H1 (cell line): Measurements from ENCODE around the gene MRPL52.

ENCODE experiments used
- CHD7 ChIP-seq: fragments of 300-600 bp; sonication (generic); IDR thresholded peaks from 2 replicates; pipeline ENCODE4 v1.7.1; 2012; ENCODE audit warnings: low read length, moderate library complexity, mild to moderate bottlenecking, inconsistent platforms; ENCODE audit not compliant: insufficient replicate concordance
- POLR2A ChIP-seq, 2 experiments: IDR thresholded peaks; 1 replicate in 1 of 2; 2 replicates in 1 of 2; pipeline ENCODE4 v1.6.1; 2011; ENCODE audit warnings: low read depth in 2 of 2, low read length in 2 of 2, mild to moderate bottlenecking in 2 of 2; ENCODE audit errors: control extremely low read depth in 1 of 2
- TF ChIP-seq, protein P1 (sequence below), 3 experiments: IDR thresholded peaks; 1 replicate in 2 of 3; 2 replicates in 1 of 3; pipeline versions ENCODE4 v1.5.1 to v1.6.1; 2011; ENCODE audit warnings: low read length in 3 of 3, mild to moderate bottlenecking in 3 of 3, inconsistent platforms in 2 of 3, low read depth in 1 of 3, moderate library complexity in 1 of 3; ENCODE audit not compliant: insufficient read depth in 1 of 3; ENCODE audit errors: control extremely low read depth in 1 of 3

DNA sequence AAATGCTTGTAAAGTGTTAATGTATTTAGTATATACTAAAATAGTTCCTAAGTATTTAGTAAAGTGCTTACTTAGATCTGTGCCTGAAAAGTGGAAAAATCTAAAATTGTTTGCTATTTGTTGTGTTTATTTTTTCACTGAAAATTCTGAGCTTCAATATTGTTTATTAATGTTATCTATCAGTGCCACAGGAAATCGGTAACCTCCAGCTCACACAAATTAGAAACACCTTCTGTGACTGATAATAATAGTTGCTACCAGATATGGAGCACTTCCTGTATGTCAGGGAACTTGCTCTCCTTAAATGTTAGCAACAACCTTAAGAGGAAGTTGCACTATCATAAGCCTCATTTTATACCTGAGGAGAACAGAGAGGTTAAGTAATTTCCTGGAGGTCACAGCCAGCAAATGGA lies 41.1 kb downstream of the MRPL52 start:
- TF ChIP-seq POLR2A (IDR thresholded peaks at IDR 0.05; ENCODE audit: control extremely low read depth in 1 of 2, low read depth in 2 of 2, low read length in 2 of 2) (no peak), CHD7 (no peak)
- TF ChIP-seq, protein P1, sequence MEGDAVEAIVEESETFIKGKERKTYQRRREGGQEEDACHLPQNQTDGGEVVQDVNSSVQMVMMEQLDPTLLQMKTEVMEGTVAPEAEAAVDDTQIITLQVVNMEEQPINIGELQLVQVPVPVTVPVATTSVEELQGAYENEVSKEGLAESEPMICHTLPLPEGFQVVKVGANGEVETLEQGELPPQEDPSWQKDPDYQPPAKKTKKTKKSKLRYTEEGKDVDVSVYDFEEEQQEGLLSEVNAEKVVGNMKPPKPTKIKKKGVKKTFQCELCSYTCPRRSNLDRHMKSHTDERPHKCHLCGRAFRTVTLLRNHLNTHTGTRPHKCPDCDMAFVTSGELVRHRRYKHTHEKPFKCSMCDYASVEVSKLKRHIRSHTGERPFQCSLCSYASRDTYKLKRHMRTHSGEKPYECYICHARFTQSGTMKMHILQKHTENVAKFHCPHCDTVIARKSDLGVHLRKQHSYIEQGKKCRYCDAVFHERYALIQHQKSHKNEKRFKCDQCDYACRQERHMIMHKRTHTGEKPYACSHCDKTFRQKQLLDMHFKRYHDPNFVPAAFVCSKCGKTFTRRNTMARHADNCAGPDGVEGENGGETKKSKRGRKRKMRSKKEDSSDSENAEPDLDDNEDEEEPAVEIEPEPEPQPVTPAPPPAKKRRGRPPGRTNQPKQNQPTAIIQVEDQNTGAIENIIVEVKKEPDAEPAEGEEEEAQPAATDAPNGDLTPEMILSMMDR (IDR thresholded peaks at IDR 0.05; ENCODE audit: control extremely low read depth in 1 of 3, insufficient read depth in 1 of 3, low read depth in 1 of 3, low read length in 3 of 3) = no peak
